WTC11 (cell line): Measurements from ENCODE around the gene KCNK5. TPM values are rescaled to one million over a fixed set of nuclear protein-coding genes. Genes with fewer than 3 reads are reported as not detected.
A peak's percentile ranks its signal among the peaks of the same experiment; 100 is the strongest.

Experiments used
- ATAC-seq: fragments of 200-7000 bp; cut with Tn5 transposase; 2 replicates; pipeline ENCODE4 v1.10.0; 2021; ENCODE audit warnings: mild to moderate bottlenecking, moderate library complexity
- CTCF ChIA-PET: fragments of 300-600 bp; sonication (Branson Sonifier 250); formaldehyde crosslinking; loops from one replicate; lab custom pipeline; 2021; ENCODE audit warnings: antibody characterized with exemption; lab: Charles Lee
- POLR2A ChIA-PET: fragments of 350-600 bp; sonication (Branson Sonifier 250); formaldehyde crosslinking; loops from one replicate; lab custom pipeline; 2021; ENCODE audit warnings: antibody characterized with exemption; lab: Charles Lee
- DNase-seq: peaks from one replicate; pipeline ENCODE4 v3.0.0; 2021; ENCODE audit warnings: low spot score
- H3K27ac Mint-ChIP-seq: 2 replicates; pipeline ENCODE4 v1.8.0; 2021; ENCODE audit warnings: mixed read lengths
- H3K27me3 Mint-ChIP-seq: 2 replicates; pipeline ENCODE4 v1.8.0; 2021; ENCODE audit warnings: low read depth, mild to moderate bottlenecking, moderate library complexity, mixed read lengths
- H3K36me3 Mint-ChIP-seq: 2 replicates; pipeline ENCODE4 v1.8.0; 2021; ENCODE audit warnings: mixed read lengths
- H3K4me1 Mint-ChIP-seq: 2 replicates; pipeline ENCODE4 v1.8.0; 2022; ENCODE audit warnings: mixed read lengths
- H3K4me3 Mint-ChIP-seq: 2 replicates; pipeline ENCODE4 v1.8.0; 2021; ENCODE audit warnings: mild to moderate bottlenecking, moderate library complexity, mixed read lengths
- H3K9me3 Mint-ChIP-seq: 2 replicates; pipeline ENCODE4 v1.8.0; 2021; ENCODE audit warnings: mixed read lengths
- CDX4 ChIP-seq: fragments of 250-450 bp; sonication (Bioruptor Pico); IDR thresholded peaks from 2 replicates; pipeline ENCODE4 v1.9.0; 2021; ENCODE audit warnings: moderate library complexity, mild to moderate bottlenecking, inconsistent platforms, borderline replicate concordance
- E2F1 ChIP-seq: sonication (generic); formaldehyde crosslinking; IDR thresholded peaks from 2 replicates; pipeline ENCODE4 v1.8.0; 2022; ENCODE audit warnings: mild to moderate bottlenecking, missing genetic modification reagents
- FOXP1 ChIP-seq: sonication (generic); formaldehyde crosslinking; IDR thresholded peaks from 2 replicates; pipeline ENCODE4 v1.8.0; 2022; ENCODE audit warnings: missing genetic modification reagents, mild to moderate bottlenecking, moderate library complexity, borderline replicate concordance
- GABPB1 ChIP-seq: sonication (generic); formaldehyde crosslinking; IDR thresholded peaks from 2 replicates; pipeline ENCODE4 v1.8.1; 2023; ENCODE audit warnings: mild to moderate bottlenecking, missing genetic modification reagents
- JUN ChIP-seq: sonication (generic); formaldehyde crosslinking; IDR thresholded peaks from 2 replicates; pipeline ENCODE4 v1.8.0; 2023; ENCODE audit warnings: mild to moderate bottlenecking, missing genetic modification reagents
- NR3C1 ChIP-seq: sonication (generic); formaldehyde crosslinking; conservative IDR thresholded peaks from 2 replicates; pipeline ENCODE4 v1.8.1; 2023; ENCODE audit warnings: low read depth, mild to moderate bottlenecking, missing genetic modification reagents
- RORB ChIP-seq: fragments of 250-450 bp; sonication (Bioruptor Pico); IDR thresholded peaks from 2 replicates; pipeline ENCODE4 v1.9.0; 2021; ENCODE audit warnings: mild to moderate bottlenecking
- STAT6 ChIP-seq: sonication (generic); formaldehyde crosslinking; conservative IDR thresholded peaks from 2 replicates; pipeline ENCODE4 v1.8.1; 2023; ENCODE audit warnings: mild to moderate bottlenecking, low read depth, missing genetic modification reagents, moderate library complexity
- TEAD4 ChIP-seq: sonication (generic); formaldehyde crosslinking; IDR thresholded peaks from 2 replicates; pipeline ENCODE4 v1.8.0; 2022; ENCODE audit warnings: mild to moderate bottlenecking, missing genetic modification reagents
- ZNF317 ChIP-seq: sonication (generic); formaldehyde crosslinking; IDR thresholded peaks from 2 replicates; pipeline ENCODE4 v1.8.1; 2023; ENCODE audit warnings: low read depth, mild to moderate bottlenecking, moderate library complexity, missing genetic modification reagents, borderline replicate concordance
- ZNF416 ChIP-seq: fragments of 250-450 bp; sonication (Bioruptor Pico); IDR thresholded peaks from 2 replicates; pipeline ENCODE4 v1.9.0; 2021; ENCODE audit warnings: mild to moderate bottlenecking, inconsistent platforms
- ZNF423 ChIP-seq: fragments of 250-450 bp; sonication (Bioruptor Pico); IDR thresholded peaks from 2 replicates; pipeline ENCODE4 v2.1.2; 2022; ENCODE audit warnings: mild to moderate bottlenecking, moderate library complexity
- ZNF512 ChIP-seq: sonication (generic); formaldehyde crosslinking; IDR thresholded peaks from 2 replicates; pipeline ENCODE4 v1.8.1; 2022; ENCODE audit warnings: missing genetic modification reagents, borderline replicate concordance
- ZSCAN18 ChIP-seq: fragments of 250-450 bp; sonication (Bioruptor Pico); IDR thresholded peaks from 2 replicates; pipeline ENCODE4 v2.1.2; 2022; ENCODE audit warnings: mild to moderate bottlenecking, moderate library complexity
- total RNA-seq: library from RNA; stranded (reverse); gene quantifications from 3 replicates; pipeline ENCODE4 v1.2.3, GENCODE V29; 2021
- TF ChIP-seq, protein P1 (sequence below): fragments of 250-450 bp; sonication (Bioruptor Pico); IDR thresholded peaks from 2 replicates; pipeline ENCODE4 v1.9.0; 2021; ENCODE audit warnings: mild to moderate bottlenecking, borderline replicate concordance
- TF ChIP-seq, protein P2 (sequence below): sonication (generic); formaldehyde crosslinking; IDR thresholded peaks from 2 replicates; pipeline ENCODE4 v1.8.0; 2022; ENCODE audit warnings: mild to moderate bottlenecking, missing genetic modification reagents
- TF ChIP-seq, protein P3 (sequence below): sonication (generic); formaldehyde crosslinking; IDR thresholded peaks from 2 replicates; pipeline ENCODE4 v1.8.1; 2023; ENCODE audit warnings: mild to moderate bottlenecking, missing genetic modification reagents

KCNK5 gene
- total RNA-seq, 1 experiment from 2014 or later = 41.8 TPM

GRCh38 chr6:39211183-39211582, 18.1 kb downstream of the KCNK5 start (continued):
- no peak for TF ChIP-seq STAT6 (CRISPR knock-in tag)
- TF ChIP-seq, protein P1, sequence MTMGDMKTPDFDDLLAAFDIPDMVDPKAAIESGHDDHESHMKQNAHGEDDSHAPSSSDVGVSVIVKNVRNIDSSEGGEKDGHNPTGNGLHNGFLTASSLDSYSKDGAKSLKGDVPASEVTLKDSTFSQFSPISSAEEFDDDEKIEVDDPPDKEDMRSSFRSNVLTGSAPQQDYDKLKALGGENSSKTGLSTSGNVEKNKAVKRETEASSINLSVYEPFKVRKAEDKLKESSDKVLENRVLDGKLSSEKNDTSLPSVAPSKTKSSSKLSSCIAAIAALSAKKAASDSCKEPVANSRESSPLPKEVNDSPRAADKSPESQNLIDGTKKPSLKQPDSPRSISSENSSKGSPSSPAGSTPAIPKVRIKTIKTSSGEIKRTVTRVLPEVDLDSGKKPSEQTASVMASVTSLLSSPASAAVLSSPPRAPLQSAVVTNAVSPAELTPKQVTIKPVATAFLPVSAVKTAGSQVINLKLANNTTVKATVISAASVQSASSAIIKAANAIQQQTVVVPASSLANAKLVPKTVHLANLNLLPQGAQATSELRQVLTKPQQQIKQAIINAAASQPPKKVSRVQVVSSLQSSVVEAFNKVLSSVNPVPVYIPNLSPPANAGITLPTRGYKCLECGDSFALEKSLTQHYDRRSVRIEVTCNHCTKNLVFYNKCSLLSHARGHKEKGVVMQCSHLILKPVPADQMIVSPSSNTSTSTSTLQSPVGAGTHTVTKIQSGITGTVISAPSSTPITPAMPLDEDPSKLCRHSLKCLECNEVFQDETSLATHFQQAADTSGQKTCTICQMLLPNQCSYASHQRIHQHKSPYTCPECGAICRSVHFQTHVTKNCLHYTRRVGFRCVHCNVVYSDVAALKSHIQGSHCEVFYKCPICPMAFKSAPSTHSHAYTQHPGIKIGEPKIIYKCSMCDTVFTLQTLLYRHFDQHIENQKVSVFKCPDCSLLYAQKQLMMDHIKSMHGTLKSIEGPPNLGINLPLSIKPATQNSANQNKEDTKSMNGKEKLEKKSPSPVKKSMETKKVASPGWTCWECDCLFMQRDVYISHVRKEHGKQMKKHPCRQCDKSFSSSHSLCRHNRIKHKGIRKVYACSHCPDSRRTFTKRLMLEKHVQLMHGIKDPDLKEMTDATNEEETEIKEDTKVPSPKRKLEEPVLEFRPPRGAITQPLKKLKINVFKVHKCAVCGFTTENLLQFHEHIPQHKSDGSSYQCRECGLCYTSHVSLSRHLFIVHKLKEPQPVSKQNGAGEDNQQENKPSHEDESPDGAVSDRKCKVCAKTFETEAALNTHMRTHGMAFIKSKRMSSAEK (CRISPR knock-in tag) = no peak

DNA sequence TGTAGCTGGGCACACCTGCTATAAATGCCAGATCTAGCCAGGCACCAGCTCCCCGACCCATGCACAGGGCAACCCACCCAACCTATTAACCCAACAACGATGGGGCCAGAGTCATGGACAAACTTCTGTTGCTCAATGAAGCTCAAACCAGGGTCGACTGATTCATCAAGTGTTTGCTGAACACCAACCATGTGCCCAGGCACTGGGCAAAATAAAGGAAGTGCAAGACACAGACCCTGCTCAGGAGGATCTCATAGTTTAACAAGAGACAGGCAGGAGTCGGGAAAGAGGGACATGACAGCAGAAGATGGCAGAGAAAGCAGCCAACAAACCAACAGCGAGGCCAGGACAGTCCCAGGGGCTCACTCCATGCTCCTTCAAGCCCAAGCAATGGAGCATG, 18.8 kb downstream of the KCNK5 start:
- Mint-ChIP-seq H3K9me3 (no peaks in the 10 kb centered on the region), H3K27ac (peak overlapping the region; percentile 96), H3K4me1 (peaks cover 84% of the 10 kb centered on the region), H3K4me3 (no peak overlapping the region), H3K27me3 (no peaks in the 10 kb centered on the region), H3K36me3 (peaks cover 24% of the 10 kb centered on the region)
- ChIA-PET POLR2A (no interaction called here), CTCF (interaction anchor here (4.1 kb wide), 1 partner anchor 92 kb away, joined by 24 read pairs; no protein-coding TSS in a partner anchor)
- TF ChIP-seq, protein P2, sequence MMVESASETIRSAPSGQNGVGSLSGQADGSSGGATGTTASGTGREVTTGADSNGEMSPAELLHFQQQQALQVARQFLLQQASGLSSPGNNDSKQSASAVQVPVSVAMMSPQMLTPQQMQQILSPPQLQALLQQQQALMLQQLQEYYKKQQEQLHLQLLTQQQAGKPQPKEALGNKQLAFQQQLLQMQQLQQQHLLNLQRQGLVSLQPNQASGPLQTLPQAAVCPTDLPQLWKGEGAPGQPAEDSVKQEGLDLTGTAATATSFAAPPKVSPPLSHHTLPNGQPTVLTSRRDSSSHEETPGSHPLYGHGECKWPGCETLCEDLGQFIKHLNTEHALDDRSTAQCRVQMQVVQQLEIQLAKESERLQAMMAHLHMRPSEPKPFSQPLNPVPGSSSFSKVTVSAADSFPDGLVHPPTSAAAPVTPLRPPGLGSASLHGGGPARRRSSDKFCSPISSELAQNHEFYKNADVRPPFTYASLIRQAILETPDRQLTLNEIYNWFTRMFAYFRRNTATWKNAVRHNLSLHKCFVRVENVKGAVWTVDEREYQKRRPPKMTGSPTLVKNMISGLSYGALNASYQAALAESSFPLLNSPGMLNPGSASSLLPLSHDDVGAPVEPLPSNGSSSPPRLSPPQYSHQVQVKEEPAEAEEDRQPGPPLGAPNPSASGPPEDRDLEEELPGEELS (CRISPR knock-in tag) = no peak
- TF ChIP-seq JUN (CRISPR knock-in tag) (no peak), TEAD4 (CRISPR knock-in tag) (no peak)
- no peak for ATAC-seq
- no peak for DNase-seq

- POLR2A ChIA-PET = no interaction called here
- CTCF ChIA-PET = interaction anchor here (0.6 to 4.1 kb wide), 2 partner anchors 23 to 92 kb away, joined by 3 to 24 read pairs; no protein-coding TSS in a partner anchor
- no peak for DNase-seq
- Mint-ChIP-seq H3K27me3 (no peaks in the 10 kb centered on the region), H3K4me1 (peaks cover 84% of the 10 kb centered on the region), H3K4me3 (peak overlapping the region; percentile 35; the same call in 1 of the 2 replicates), H3K36me3 (peaks cover 24% of the 10 kb centered on the region), H3K27ac (peak overlapping the region; percentile 96), H3K9me3 (no peaks in the 10 kb centered on the region)
- 0 out of 2 replicates have a peak, but pooled peaks have one; percentile 4 for ATAC-seq
- TF ChIP-seq E2F1 (CRISPR knock-in tag) (no peak), RORB (CRISPR knock-in tag) (no peak), FOXP1 (no peak), NR3C1 (no peak), GABPB1 (no peak), CDX4 (CRISPR knock-in tag) (no peak), ZNF317 (CRISPR knock-in tag) (no peak), ZNF512 (CRISPR knock-in tag) (no peak), ZSCAN18 (CRISPR knock-in tag) (no peak), ZNF416 (no peak), ZNF423 (CRISPR knock-in tag) (no peak)
- TF ChIP-seq, protein P3, sequence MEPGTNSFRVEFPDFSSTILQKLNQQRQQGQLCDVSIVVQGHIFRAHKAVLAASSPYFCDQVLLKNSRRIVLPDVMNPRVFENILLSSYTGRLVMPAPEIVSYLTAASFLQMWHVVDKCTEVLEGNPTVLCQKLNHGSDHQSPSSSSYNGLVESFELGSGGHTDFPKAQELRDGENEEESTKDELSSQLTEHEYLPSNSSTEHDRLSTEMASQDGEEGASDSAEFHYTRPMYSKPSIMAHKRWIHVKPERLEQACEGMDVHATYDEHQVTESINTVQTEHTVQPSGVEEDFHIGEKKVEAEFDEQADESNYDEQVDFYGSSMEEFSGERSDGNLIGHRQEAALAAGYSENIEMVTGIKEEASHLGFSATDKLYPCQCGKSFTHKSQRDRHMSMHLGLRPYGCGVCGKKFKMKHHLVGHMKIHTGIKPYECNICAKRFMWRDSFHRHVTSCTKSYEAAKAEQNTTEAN = no peak
Observed at GRCh38 chr6:39209911-39210310, 19.4 kb downstream of the KCNK5 start.
